ENCODE measurements around the gene LSM4. TPM values are rescaled to one million over a fixed set of nuclear protein-coding genes. Genes with fewer than 3 reads are reported as not detected.

LSM4 gene
- total and polyA plus RNA-seq, 2 of the 13 experiments (the other 11 are each of a cell fraction or from before 2014, with no cell fraction given): 65.8 to 166 TPM

GRCh38 chr19:18322318-18322758 is 538 bp downstream of the LSM4 start (continued):
- TF ChIP-seq HNF1B (CRISPR knock-in tag; IDR thresholded peaks at IDR 0.05) (peak; percentile 65), ZNF609 (CRISPR knock-in tag; IDR thresholded peaks at IDR 0.05; ENCODE audit: borderline replicate concordance) (no peak), SSRP1 (CRISPR knock-in tag; IDR thresholded peaks at IDR 0.05) (peak; percentile 46; the same call in 1 of the 2 replicates), ZSCAN22 (CRISPR knock-in tag; IDR thresholded peaks at IDR 0.05) (no peak), ZNF251 (CRISPR knock-in tag; IDR thresholded peaks at IDR 0.05) (no peak), NFRKB (IDR thresholded peaks at IDR 0.05) (no peak), ZNF577 (CRISPR knock-in tag; IDR thresholded peaks at IDR 0.05; ENCODE audit: borderline replicate concordance, low read depth) (no peak), ETV5 (CRISPR knock-in tag; IDR thresholded peaks at IDR 0.05; ENCODE audit: borderline replicate concordance) (peak; percentile 39; the same call in 1 of the 2 replicates), SIN3B (IDR thresholded peaks at IDR 0.05; ENCODE audit: low read length) (no peak), THYN1 (CRISPR knock-in tag; IDR thresholded peaks at IDR 0.05; ENCODE audit: borderline replicate concordance, low read depth) (0 out of 2 replicates have a peak, but pooled peaks have one; percentile 37), ZNF331 (CRISPR knock-in tag; IDR thresholded peaks at IDR 0.05) (no peak), ZFP1 (CRISPR knock-in tag; IDR thresholded peaks at IDR 0.05) (no peak), ZNF138 (CRISPR knock-in tag; IDR thresholded peaks at IDR 0.05; ENCODE audit: low read depth) (no peak), MNT (IDR thresholded peaks at IDR 0.05) (no peak), ADNP (CRISPR knock-in tag; IDR thresholded peaks at IDR 0.05) (0 out of 2 replicates have a peak, but pooled peaks have one; percentile 15), PATZ1 (CRISPR knock-in tag; IDR thresholded peaks at IDR 0.05) (peak; percentile 56; the same call in 1 of the 2 replicates), ZNF468 (CRISPR knock-in tag; IDR thresholded peaks at IDR 0.05) (no peak), ZNF772 (CRISPR knock-in tag; IDR thresholded peaks at IDR 0.05) (no peak; the same call in 1 of the 2 replicates), KMT2B (CRISPR knock-in tag; IDR thresholded peaks at IDR 0.05) (0 out of 2 replicates have a peak, but pooled peaks have one; percentile 2), ARHGAP35 (CRISPR knock-in tag; IDR thresholded peaks at IDR 0.05; ENCODE audit: borderline replicate concordance) (no peak)
- TF ChIP-seq, protein P1, sequence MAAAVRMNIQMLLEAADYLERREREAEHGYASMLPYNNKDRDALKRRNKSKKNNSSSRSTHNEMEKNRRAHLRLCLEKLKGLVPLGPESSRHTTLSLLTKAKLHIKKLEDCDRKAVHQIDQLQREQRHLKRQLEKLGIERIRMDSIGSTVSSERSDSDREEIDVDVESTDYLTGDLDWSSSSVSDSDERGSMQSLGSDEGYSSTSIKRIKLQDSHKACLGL (CRISPR knock-in tag; IDR thresholded peaks at IDR 0.05): no peak
